T-helper 2 cell treated with Interferon-gamma antibody and Interleukin-4, amounts not matched to agents 5 μg/mL and 100 μg/mL, for 36 hours (primary cell): ENCODE results near the gene COMMD8.
"Not testable (repeated sequence)": the region's sequence is repeated elsewhere in the genome, so short reads cannot be mapped to it uniquely, and the experiment has no call there.

ENCODE experiments used
- DNase-seq: peaks from one replicate; pipeline ENCODE4 v3.0.0; 2021; ENCODE audit warnings: low spot score
- H3K27ac Mint-ChIP-seq: one replicate; pipeline ENCODE4 v1.8.0; 2021; ENCODE audit warnings: mild to moderate bottlenecking, mixed read lengths
- H3K27me3 Mint-ChIP-seq: one replicate; pipeline ENCODE4 v1.8.0; 2021; ENCODE audit warnings: low read depth, mixed read lengths
- H3K36me3 Mint-ChIP-seq: one replicate; pipeline ENCODE4 v1.8.0; 2021; ENCODE audit warnings: low read depth, mixed read lengths
- H3K4me1 Mint-ChIP-seq: one replicate; pipeline ENCODE4 v1.8.0; 2021; ENCODE audit warnings: low read depth, mixed read lengths
- H3K4me3 Mint-ChIP-seq: one replicate; pipeline ENCODE4 v1.8.0; 2022; ENCODE audit warnings: mild to moderate bottlenecking, moderate library complexity, mixed read lengths
- H3K9me3 Mint-ChIP-seq: one replicate; pipeline ENCODE4 v1.8.0; 2021; ENCODE audit warnings: mixed read lengths

COMMD8 gene

DNA sequence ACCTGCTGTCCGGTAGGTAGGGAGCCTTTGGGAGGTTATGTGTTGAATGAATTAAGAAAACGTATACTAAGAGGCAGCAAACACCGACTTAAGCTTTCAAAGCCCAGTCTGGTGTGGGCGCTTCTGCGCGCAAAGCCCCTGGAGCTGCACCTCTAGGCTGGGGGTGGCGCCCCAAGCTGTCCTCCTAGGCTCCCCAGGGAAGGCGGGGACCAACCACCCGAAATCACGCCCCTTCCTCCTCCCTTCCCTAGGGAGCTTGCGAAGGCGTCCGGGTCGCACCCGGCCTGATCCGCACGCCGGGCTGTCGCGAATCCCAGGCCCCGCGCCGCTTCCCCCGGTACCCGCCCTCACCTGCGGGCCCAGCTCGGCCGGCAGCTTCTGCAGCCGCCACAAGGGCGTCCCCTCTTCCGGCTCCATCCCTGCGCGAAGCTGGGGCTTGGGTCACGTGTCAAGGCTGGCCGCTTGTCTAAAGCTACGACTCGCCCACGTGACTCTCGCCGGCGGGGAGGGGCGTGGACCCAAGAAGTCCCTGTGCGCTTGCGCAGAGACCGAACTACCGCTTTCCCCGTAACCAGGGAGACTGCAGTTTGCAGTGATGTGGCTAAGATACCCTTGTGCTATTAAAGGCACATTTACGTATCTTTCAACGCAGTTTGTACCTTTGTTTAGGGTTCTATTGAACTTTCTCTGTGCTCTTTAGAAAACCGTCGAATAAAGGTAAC, at the start of gene COMMD8:
TSS of gene COMMD8 (minus strand) at position 468 of the 722 bp plus-strand sequence. CDS start at position 417, 51 bp downstream.
- peak within 1 kb of the TSS; percentile 70 for H3K27ac Mint-ChIP-seq
- H3K4me1 Mint-ChIP-seq: peaks cover 22% of the 10 kb centered on the region
- no peaks in the 10 kb centered on the region for H3K27me3 Mint-ChIP-seq
- H3K36me3 Mint-ChIP-seq: peaks cover 14% of the 10 kb centered on the region
- peak; percentile 96 for DNase-seq
- H3K9me3 Mint-ChIP-seq: no peaks in the 10 kb centered on the region
- H3K4me3 Mint-ChIP-seq: peak within 1 kb of the TSS; percentile 90

- peaks cover 16% of the 10 kb centered on the region for H3K27me3 Mint-ChIP-seq
- no peak for DNase-seq
- no peak overlapping the region for H3K4me3 Mint-ChIP-seq
- H3K9me3 Mint-ChIP-seq: no peaks in the 10 kb centered on the region
- peaks cover 3% of the 10 kb centered on the region for H3K4me1 Mint-ChIP-seq
- no peak overlapping the region for H3K27ac Mint-ChIP-seq
- H3K36me3 Mint-ChIP-seq: no peaks in the 10 kb centered on the region
These were observed 47.1 kb upstream of the COMMD8 start for GRCh38 chr4:47510506-47511143.

GRCh38 chr4:47505666-47506065, 42.2 kb upstream of the COMMD8 start:
- Mint-ChIP-seq H3K27ac (no peak overlapping the region), H3K9me3 (no peaks in the 10 kb centered on the region), H3K4me1 (peaks cover 3% of the 10 kb centered on the region), H3K4me3 (no peak overlapping the region), H3K36me3 (no peaks in the 10 kb centered on the region), H3K27me3 (peaks cover 15% of the 10 kb centered on the region)
- no peak for DNase-seq

- Mint-ChIP-seq H3K27me3 (peaks cover 14% of the 10 kb centered on the region), H3K9me3 (no peaks in the 10 kb centered on the region), H3K4me1 (no peaks in the 10 kb centered on the region), H3K36me3 (no peaks in the 10 kb centered on the region), H3K4me3 (no peak overlapping the region), H3K27ac (no peak overlapping the region)
- DNase-seq: no peak
These were observed 41.6 kb upstream of the COMMD8 start for GRCh38 chr4:47505147-47505546.

GRCh38 chr4:47500776-47501175, 37.3 kb upstream of the COMMD8 start:
- Mint-ChIP-seq H3K36me3 (no peaks in the 10 kb centered on the region), H3K9me3 (no peaks in the 10 kb centered on the region), H3K4me1 (peaks cover 2% of the 10 kb centered on the region), H3K27ac (no peak overlapping the region), H3K27me3 (peaks cover 2% of the 10 kb centered on the region), H3K4me3 (no peak overlapping the region)
- no peak for DNase-seq

GRCh38 chr4:47499700-47500099, 36.2 kb upstream of the COMMD8 start:
- DNase-seq: no peak
- no peaks in the 10 kb centered on the region for H3K36me3 Mint-ChIP-seq
- no peak overlapping the region for H3K27ac Mint-ChIP-seq
- H3K4me3 Mint-ChIP-seq: no peak overlapping the region
- H3K4me1 Mint-ChIP-seq: peaks cover 2% of the 10 kb centered on the region
- H3K9me3 Mint-ChIP-seq: no peaks in the 10 kb centered on the region
- H3K27me3 Mint-ChIP-seq: no peaks in the 10 kb centered on the region

DNA sequence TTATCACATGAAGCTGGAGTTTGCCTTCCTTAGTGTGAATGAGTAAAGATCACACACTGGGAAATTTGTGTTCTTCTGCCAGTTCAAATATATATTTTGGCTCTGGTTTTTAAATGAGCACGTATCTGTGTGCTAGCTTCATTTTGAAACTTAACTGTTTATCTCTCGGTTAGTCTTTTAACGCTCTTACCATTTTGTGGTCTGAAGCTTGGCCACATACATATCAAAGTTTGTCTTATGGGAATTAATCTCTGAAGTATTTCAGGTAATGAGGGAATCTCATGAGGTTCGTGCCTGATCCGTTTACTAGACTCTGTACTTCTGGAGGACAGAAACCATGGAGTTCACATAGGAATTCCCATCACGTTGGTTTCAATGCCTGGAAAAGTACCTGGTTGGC, 35.4 kb upstream of the COMMD8 start:
- no peak overlapping the region for H3K4me3 Mint-ChIP-seq
- DNase-seq: no peak

GRCh38 chr4:47494124-47494430, 30.6 kb upstream of the COMMD8 start:
- Mint-ChIP-seq H3K27ac (no peak overlapping the region), H3K36me3 (no peaks in the 10 kb centered on the region), H3K4me1 (peaks cover 2% of the 10 kb centered on the region), H3K9me3 (no peaks in the 10 kb centered on the region), H3K27me3 (no peaks in the 10 kb centered on the region), H3K4me3 (no peak overlapping the region)
- no peak for DNase-seq

More for the DNA sequence above, 35.4 kb upstream of the COMMD8 start:
- Mint-ChIP-seq H3K27ac (no peak overlapping the region), H3K9me3 (no peaks in the 10 kb centered on the region), H3K4me1 (peaks cover 2% of the 10 kb centered on the region), H3K36me3 (no peaks in the 10 kb centered on the region), H3K27me3 (no peaks in the 10 kb centered on the region)

- Mint-ChIP-seq H3K27me3 (no peaks in the 10 kb centered on the region), H3K4me1 (no peaks in the 10 kb centered on the region), H3K27ac (no peak overlapping the region), H3K9me3 (no peaks in the 10 kb centered on the region), H3K4me3 (no peak overlapping the region), H3K36me3 (no peaks in the 10 kb centered on the region)
- no peak for DNase-seq
These were observed 30.0 kb upstream of the COMMD8 start for GRCh38 chr4:47493238-47494123.

GRCh38 chr4:47490550-47490949, 27.0 kb upstream of the COMMD8 start:
- H3K36me3 Mint-ChIP-seq: no peaks in the 10 kb centered on the region
- H3K4me1 Mint-ChIP-seq: peaks cover 7% of the 10 kb centered on the region
- H3K9me3 Mint-ChIP-seq: no peaks in the 10 kb centered on the region
- no peak overlapping the region for H3K27ac Mint-ChIP-seq
- H3K27me3 Mint-ChIP-seq: no peaks in the 10 kb centered on the region
- H3K4me3 Mint-ChIP-seq: no peak overlapping the region
- no peak for DNase-seq

- Mint-ChIP-seq H3K4me3 (no peak overlapping the region), H3K9me3 (no peaks in the 10 kb centered on the region), H3K4me1 (peaks cover 22% of the 10 kb centered on the region), H3K27me3 (no peaks in the 10 kb centered on the region), H3K36me3 (no peaks in the 10 kb centered on the region), H3K27ac (no peak overlapping the region)
- no peak for DNase-seq
These were observed 25.2 kb upstream of the COMMD8 start for GRCh38 chr4:47488706-47489105.

- H3K27me3 Mint-ChIP-seq, H3K36me3 Mint-ChIP-seq, DNase-seq, H3K4me3 Mint-ChIP-seq, H3K27ac Mint-ChIP-seq, H3K9me3 Mint-ChIP-seq: not testable (repeated sequence)
- H3K4me1 Mint-ChIP-seq: peaks cover 26% of the 10 kb centered on the region
These were observed 23.2 kb upstream of the COMMD8 start for GRCh38 chr4:47486727-47487126.

DNA sequence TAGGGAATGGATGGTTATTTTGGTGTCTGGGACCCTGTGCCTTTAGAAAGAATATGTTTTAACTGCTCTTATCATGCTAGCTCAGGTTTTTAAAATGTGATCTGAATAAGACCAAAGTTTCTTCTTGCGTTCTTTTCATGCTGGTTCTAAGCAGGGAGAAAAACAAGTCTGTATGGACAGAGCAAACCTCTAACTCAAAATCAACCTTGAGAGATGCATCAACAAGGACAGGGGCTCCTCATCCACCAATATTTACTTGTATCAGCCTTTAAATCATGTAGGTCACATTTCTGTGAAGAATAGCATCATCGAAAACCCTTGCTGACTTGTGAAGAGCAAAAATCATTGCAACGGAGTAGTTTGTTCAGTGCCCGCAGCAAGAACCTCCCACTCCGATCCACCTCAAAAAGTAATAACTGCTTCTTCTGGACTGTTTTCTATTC, 22.8 kb upstream of the COMMD8 start:
- no peaks in the 10 kb centered on the region for H3K36me3 Mint-ChIP-seq
- peaks cover 6% of the 10 kb centered on the region for H3K27me3 Mint-ChIP-seq
- DNase-seq: no peak
- peaks cover 27% of the 10 kb centered on the region for H3K4me1 Mint-ChIP-seq
- H3K4me3 Mint-ChIP-seq: peak overlapping the region; percentile 89
- no peaks in the 10 kb centered on the region for H3K9me3 Mint-ChIP-seq
- no peak overlapping the region for H3K27ac Mint-ChIP-seq

GRCh38 chr4:47485768-47486167, 22.3 kb upstream of the COMMD8 start:
- no peak for DNase-seq
- H3K9me3 Mint-ChIP-seq: no peaks in the 10 kb centered on the region
- H3K36me3 Mint-ChIP-seq: no peaks in the 10 kb centered on the region
- peak overlapping the region; percentile 81 for H3K27ac Mint-ChIP-seq
- H3K27me3 Mint-ChIP-seq: peaks cover 6% of the 10 kb centered on the region
- peaks cover 28% of the 10 kb centered on the region for H3K4me1 Mint-ChIP-seq
- peak overlapping the region; percentile 89 for H3K4me3 Mint-ChIP-seq
